SK-N-DZ (cell line): Measurements from ENCODE around the gene TCF7.

Experiments used
- DNase-seq: peaks from one replicate; pipeline ENCODE4 v3.0.0-alpha.2; 2015; ENCODE audit warnings: low spot score

TCF7 gene

GRCh38 chr5:134113363-134113889, 1.1 kb upstream of the TCF7 start:
- DNase-seq: no peak

GRCh38 chr5:134114886-134115805, 665 bp downstream of the TCF7 start:
- no peak for DNase-seq

- DNase-seq: no peak
Measured at GRCh38 chr5:134115806-134116175, 1.3 kb downstream of the TCF7 start.

GRCh38 chr5:134116286-134116685, 1.8 kb downstream of the TCF7 start:
- no peak for DNase-seq

GRCh38 chr5:134116789-134117761, 2.6 kb downstream of the TCF7 start:
- DNase-seq: no peak

GRCh38 chr5:134118212-134118835, 3.8 kb downstream of the TCF7 start:
- DNase-seq: no peak

GRCh38 chr5:134119720-134120119, 5.2 kb downstream of the TCF7 start:
- DNase-seq: no peak

GRCh38 chr5:134120386-134121138, 6.1 kb downstream of the TCF7 start:
- DNase-seq: no peak

GRCh38 chr5:134122530-134122929, 8.0 kb downstream of the TCF7 start:
- DNase-seq: no peak

GRCh38 chr5:134123360-134123759, 8.9 kb downstream of the TCF7 start:
- no peak for DNase-seq

GRCh38 chr5:134124289-134125038, 10.0 kb downstream of the TCF7 start:
- DNase-seq: no peak

GRCh38 chr5:134125039-134126015, 10.8 kb downstream of the TCF7 start:
- no peak for DNase-seq

GRCh38 chr5:134127376-134127861, 12.9 kb downstream of the TCF7 start:
- DNase-seq: no peak

- DNase-seq: no peak
Measured at GRCh38 chr5:134127988-134128647, 13.6 kb downstream of the TCF7 start.

GRCh38 chr5:134128648-134128995, 14.1 kb downstream of the TCF7 start:
- no peak for DNase-seq

GRCh38 chr5:134129411-134130238, 15.1 kb downstream of the TCF7 start:
- DNase-seq: no peak

GRCh38 chr5:134130239-134130945, 15.9 kb downstream of the TCF7 start:
- no peak for DNase-seq
